Measurements from ENCODE around the gene PALD1.

The PALD1 gene

DNA sequence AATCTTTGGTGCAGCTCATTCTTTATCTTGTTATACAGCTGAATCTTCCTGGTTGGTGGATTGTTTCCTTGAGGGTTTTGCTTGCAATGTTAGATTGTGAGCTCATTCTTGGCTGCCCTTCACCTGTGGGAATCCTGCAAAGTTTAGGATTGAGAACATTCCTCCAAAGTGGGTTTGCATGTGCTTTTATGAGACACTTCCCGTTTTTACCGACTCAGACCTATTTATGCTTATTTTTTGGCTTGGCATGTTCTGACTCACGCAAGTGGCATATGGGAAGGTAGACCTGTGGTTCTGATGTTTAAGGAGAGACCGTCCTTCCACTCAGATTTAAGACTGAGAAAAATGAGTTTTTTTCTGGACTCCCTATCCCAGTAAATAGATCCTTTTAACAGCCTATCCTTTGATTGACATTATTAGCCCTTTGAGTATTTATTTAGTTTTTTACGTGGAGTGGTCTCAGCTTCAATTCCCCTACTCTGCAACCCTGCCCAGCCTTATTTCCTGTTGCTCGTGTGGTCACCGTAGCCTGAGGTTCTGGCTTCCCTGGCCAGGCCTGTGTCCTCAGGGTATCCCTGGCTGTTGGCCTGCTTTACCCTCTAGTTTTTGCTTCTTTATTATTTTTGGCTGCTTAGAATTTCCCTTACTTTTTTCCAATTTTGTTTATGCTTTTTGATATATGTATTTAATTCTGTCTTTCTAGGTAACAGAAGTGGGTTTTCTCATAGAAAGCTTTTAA, 137.4 kb downstream of the PALD1 start:
- DNase-seq = no peak

GRCh38 chr10:70616761-70617160, 138.2 kb downstream of the PALD1 start:
- DNase-seq = no peak

Measured in NCI-H2227 treated with DMSO at 0.1 percent for 48 hours (cell line).